ENCODE measurements around the gene RPUSD1.

DNA sequence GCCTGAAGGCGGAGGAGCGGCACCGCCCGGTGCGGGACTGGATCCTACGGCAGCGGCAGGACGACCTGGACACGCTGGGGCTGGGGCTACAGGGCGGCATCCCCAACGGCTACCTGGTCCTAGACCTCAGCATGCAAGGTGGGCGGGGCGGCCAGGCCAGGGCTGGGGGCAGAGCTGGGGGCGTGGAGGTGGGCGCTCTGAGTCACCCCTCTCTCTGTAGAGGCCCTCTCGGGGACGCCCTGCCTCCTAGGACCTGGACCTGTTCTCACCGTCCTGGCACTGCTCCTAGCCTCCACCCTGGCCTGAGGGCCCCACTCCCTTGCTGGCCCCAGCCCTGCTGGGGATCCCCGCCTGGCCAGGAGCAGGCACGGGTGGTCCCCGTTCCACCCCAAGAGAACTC, 19.8 kb downstream of the RPUSD1 start:
- TF ChIP-seq POLR2A (IDR thresholded peaks at IDR 0.05) (no peak), CTCF (IDR thresholded peaks at IDR 0.05) (no peak)

All from esophagus squamous epithelium (tissue), 4 donors.